H1 (cell line): Measurements from ENCODE around the gene LRRC15. TPM values are rescaled to one million over a fixed set of nuclear protein-coding genes. Genes with fewer than 3 reads are reported as not detected.

Source experiments
- CTCF ChIA-PET: fragments of 300-600 bp; sonication (Branson Sonifier 250); formaldehyde crosslinking; loops from one replicate; lab custom pipeline; 2021; ENCODE audit not compliant: partially characterized antibody; lab: Charles Lee
- POLR2A ChIA-PET: fragments of 300-600 bp; sonication (Branson Sonifier 250); formaldehyde crosslinking; loops from one replicate; lab custom pipeline; 2021; ENCODE audit warnings: inconsistent platforms; ENCODE audit not compliant: partially characterized antibody; lab: Charles Lee
- DNase-seq, 2 experiments: peaks; one replicate each; pipeline versions ENCODE4 v3.0.0 to v3.0.0-alpha.2; 2010 to 2022; ENCODE audit warnings: low spot score in 2 of 2, low read depth in 1 of 2, mixed read lengths in 1 of 2
- FAIRE-seq: peaks from 2 replicates; lab custom pipeline; 2011; peaks lifted over from hg19 to GRCh38; lab: Jason Lieb, UNC
- H2AFZ ChIP-seq: 2 replicates; pipeline ENCODE4 v1.8.1; 2012; ENCODE audit warnings: low read length, inconsistent platforms
- H2AK5ac ChIP-seq: 2 replicates; pipeline ENCODE4 v1.6.1; 2013; ENCODE audit warnings: low read depth, low read length
- H2BK120ac ChIP-seq: replicated peaks from 2 replicates; pipeline ENCODE3; 2013; ENCODE audit warnings: low read depth, low read length, inconsistent platforms
- H2BK12ac ChIP-seq: 2 replicates; pipeline ENCODE4 v1.6.1; 2013; ENCODE audit warnings: low read depth, low read length
- H2BK15ac ChIP-seq: 2 replicates; pipeline ENCODE4 v1.6.1; 2013; ENCODE audit warnings: low read length
- H2BK20ac ChIP-seq: 2 replicates; pipeline ENCODE4 v1.6.1; 2013; ENCODE audit warnings: low read length
- H2BK5ac ChIP-seq: 2 replicates; pipeline ENCODE4 v1.6.1; 2013; ENCODE audit warnings: low read depth, low read length
- H3K14ac ChIP-seq: 2 replicates; pipeline ENCODE4 v1.6.1; 2013; ENCODE audit warnings: inconsistent platforms; ENCODE audit not compliant: insufficient read length
- H3K18ac ChIP-seq: 2 replicates; pipeline ENCODE4 v1.6.1; 2013; ENCODE audit warnings: low read length; ENCODE audit errors: extremely low read depth
- H3K23ac ChIP-seq: 2 replicates; pipeline ENCODE4 v1.6.1; 2013; ENCODE audit warnings: inconsistent platforms; ENCODE audit not compliant: insufficient read length
- H3K23me2 ChIP-seq: 2 replicates; pipeline ENCODE4 v1.6.1; 2013; ENCODE audit warnings: low read depth, low read length
- H3K27ac ChIP-seq: 2 replicates; pipeline ENCODE4 v1.6.1; 2011; ENCODE audit warnings: low read depth, low read length, inconsistent platforms
- H3K27me3 ChIP-seq, 4 experiments: replicated peaks in 1 of 4; 1 replicate in 1 of 4; 2 replicates in 3 of 4; pipeline versions ENCODE4 v1.6.1 to v1.8.1; 2011 to 2013; ENCODE audit warnings: low read length in 3 of 4, mild to moderate bottlenecking in 3 of 4, inconsistent platforms in 2 of 4, mixed read lengths in 2 of 4, moderate library complexity in 1 of 4; ENCODE audit not compliant: control insufficient read depth in 3 of 4, insufficient read depth in 3 of 4; ENCODE audit errors: extremely low read depth in 1 of 4
- H3K36me3 ChIP-seq, 4 experiments: 2 replicates each; pipeline versions ENCODE4 v1.6.1 to v1.8.1; 2011 to 2013; ENCODE audit warnings: mild to moderate bottlenecking in 4 of 4, low read length in 3 of 4, moderate library complexity in 2 of 4, control low read depth in 1 of 4, inconsistent platforms in 1 of 4; ENCODE audit not compliant: insufficient read depth in 4 of 4, control insufficient read depth in 2 of 4
- H3K4ac ChIP-seq: replicated peaks from 2 replicates; pipeline ENCODE3; 2013; ENCODE audit warnings: low read length, low read depth, mixed read lengths, inconsistent platforms; ENCODE audit not compliant: insufficient read length
- H3K4me1 ChIP-seq, 4 experiments: replicated peaks in 1 of 4; 1 replicate in 1 of 4; 2 replicates in 3 of 4; pipeline versions ENCODE4 v1.6.1 to v1.8.1; 2011 to 2013; ENCODE audit warnings: low read length in 3 of 4, inconsistent platforms in 2 of 4, mixed read lengths in 1 of 4; ENCODE audit not compliant: insufficient read depth in 4 of 4, control insufficient read depth in 3 of 4
- H3K4me2 ChIP-seq, 2 experiments: 2 replicates each; pipeline versions ENCODE4 v1.6.1 to v1.8.1; 2011 to 2013; ENCODE audit warnings: low read depth in 2 of 2, low read length in 2 of 2, control low read depth in 1 of 2, inconsistent platforms in 1 of 2, mild to moderate bottlenecking in 1 of 2; ENCODE audit not compliant: insufficient read depth in 1 of 2
- H3K4me3 ChIP-seq, 4 experiments: fragments of 200-600, 300-600 bp in 1 of 4; sonication (generic), shearing (Covaris generic), sonication (Bioruptor Twin) in 1 of 4; 2 replicates each; pipeline versions ENCODE4 v1.5.1 to v1.8.1; 2011 to 2016; ENCODE audit warnings: low read length in 4 of 4, low read depth in 3 of 4, control low read depth in 2 of 4, inconsistent platforms in 2 of 4, mild to moderate bottlenecking in 2 of 4, mixed read lengths in 1 of 4, moderate library complexity in 1 of 4; ENCODE audit not compliant: insufficient read depth in 2 of 4; ENCODE audit errors: extremely low read depth in 1 of 4
- H3K56ac ChIP-seq: replicated peaks from 2 replicates; pipeline ENCODE3; 2013; ENCODE audit warnings: low read depth, mild to moderate bottlenecking, mixed read lengths, low read length, inconsistent platforms; ENCODE audit not compliant: insufficient read length
- H3K79me1 ChIP-seq: 2 replicates; pipeline ENCODE4 v1.6.1; 2013; ENCODE audit warnings: low read depth, low read length, control low read depth
- H3K79me2 ChIP-seq, 2 experiments: 2 replicates each; pipeline versions ENCODE4 v1.6.1 to v1.8.1; 2012 to 2013; ENCODE audit warnings: low read length in 2 of 2, mild to moderate bottlenecking in 2 of 2, inconsistent platforms in 1 of 2; ENCODE audit not compliant: insufficient read depth in 2 of 2, control insufficient read depth in 1 of 2
- H3K9ac ChIP-seq, 4 experiments: replicated peaks in 1 of 4; 1 replicate in 1 of 4; 2 replicates in 3 of 4; pipeline versions ENCODE4 v1.6.1 to v1.8.1; 2011 to 2013; ENCODE audit warnings: low read depth in 3 of 4, low read length in 3 of 4, control low read depth in 2 of 4, mild to moderate bottlenecking in 2 of 4, moderate library complexity in 2 of 4, inconsistent platforms in 1 of 4; ENCODE audit errors: extremely low read depth in 1 of 4
- H3K9me3 ChIP-seq, 2 experiments: 2 replicates each; pipeline versions ENCODE4 v1.6.1 to v1.8.1; 2012 to 2013; ENCODE audit warnings: mild to moderate bottlenecking in 2 of 2, moderate library complexity in 2 of 2, control low read depth in 1 of 2, inconsistent platforms in 1 of 2, low read depth in 1 of 2, low read length in 1 of 2, mixed read lengths in 1 of 2; ENCODE audit not compliant: insufficient read depth in 2 of 2
- H4K20me1 ChIP-seq, 2 experiments: replicated peaks in 1 of 2; 2 replicates each; pipeline versions ENCODE3 to v1.8.1; 2011 to 2013; ENCODE audit warnings: inconsistent platforms in 2 of 2, low read length in 2 of 2, mild to moderate bottlenecking in 1 of 2; ENCODE audit not compliant: insufficient read depth in 2 of 2, control insufficient read depth in 1 of 2
- H4K5ac ChIP-seq: 2 replicates; pipeline ENCODE4 v1.6.1; 2013; ENCODE audit warnings: low read length, low read depth, mixed read lengths, inconsistent platforms; ENCODE audit not compliant: insufficient read length
- H4K8ac ChIP-seq: 2 replicates; pipeline ENCODE4 v1.8.0; 2013; ENCODE audit warnings: mild to moderate bottlenecking, moderate library complexity, low read length, inconsistent platforms; ENCODE audit not compliant: insufficient read depth; ENCODE audit errors: extremely low read depth
- H4K91ac ChIP-seq: replicated peaks from 2 replicates; pipeline ENCODE3; 2013; ENCODE audit warnings: low read length, mixed read lengths, inconsistent platforms; ENCODE audit not compliant: insufficient read length
- BACH1 ChIP-seq: IDR thresholded peaks from 2 replicates; pipeline ENCODE4 v1.6.1; 2012; ENCODE audit warnings: low read length, improper control_type of control experiment
- BCL11A ChIP-seq, 2 experiments: IDR thresholded peaks; one replicate each; pipeline ENCODE4 v1.6.1; 2011; ENCODE audit warnings: low read depth in 2 of 2, low read length in 2 of 2, mild to moderate bottlenecking in 2 of 2
- BRCA1 ChIP-seq: IDR thresholded peaks from 2 replicates; pipeline ENCODE4 v1.6.1; 2012; ENCODE audit warnings: low read depth, low read length, improper control_type of control experiment
- E2F6 ChIP-seq: IDR thresholded peaks from 2 replicates; pipeline ENCODE4 v1.6.1; 2012; ENCODE audit warnings: inconsistent platforms
- RAD21 ChIP-seq, 2 experiments: IDR thresholded peaks in 1 of 2; conservative IDR thresholded peaks in 1 of 2; 2 replicates each; pipeline ENCODE4 v1.6.1; 2011; ENCODE audit warnings: low read depth in 2 of 2, low read length in 2 of 2, improper control_type of control experiment in 1 of 2, inconsistent platforms in 1 of 2, mild to moderate bottlenecking in 1 of 2, moderate library complexity in 1 of 2
- RNF2 ChIP-seq: fragments of 200-900, 300-1000 bp; sonication (generic); IDR thresholded peaks from 2 replicates; pipeline ENCODE4 v1.7.1; 2016; ENCODE audit warnings: borderline replicate concordance, low read depth, mild to moderate bottlenecking, antibody characterized with exemption, low read length; ENCODE audit not compliant: poor library complexity, severe bottlenecking; ENCODE audit errors: missing control alignments
- SAP30 ChIP-seq: fragments of 300-600 bp; sonication (generic); IDR thresholded peaks from 2 replicates; pipeline ENCODE4 v1.7.1; 2012; ENCODE audit warnings: low read length, moderate library complexity, mild to moderate bottlenecking, inconsistent platforms; ENCODE audit not compliant: insufficient read depth, insufficient replicate concordance
- SP1 ChIP-seq: IDR thresholded peaks from 2 replicates; pipeline ENCODE4 v1.6.1; 2011; ENCODE audit warnings: low read depth, low read length
- SP4 ChIP-seq: IDR thresholded peaks from 2 replicates; pipeline ENCODE4 v1.6.1; 2012; ENCODE audit warnings: low read length, inconsistent platforms
- TAF7 ChIP-seq: optimal IDR thresholded peaks from 2 replicates; pipeline ENCODE3; 2011; ENCODE audit warnings: low read depth, mild to moderate bottlenecking, inconsistent platforms, low read length, moderate library complexity, borderline replicate concordance
- WGBS, 2 experiments: shearing (Covaris generic) in 1 of 2; methylation state at CpG; one replicate each; pipeline versions ENCODE4 v1.1.6 to v1.1.7; 2013 to 2015; ENCODE audit warnings: low lambda C conversion rate in 2 of 2, mixed read lengths in 2 of 2, inconsistent platforms in 1 of 2, low coverage in 1 of 2, missing lambda C conversion rate in 1 of 2; ENCODE audit not compliant: insufficient replicate concordance in 2 of 2, insufficient coverage in 1 of 2, insufficient read length in 1 of 2; ENCODE audit errors: extremely low coverage in 1 of 2, missing lambda C conversion rate in 1 of 2; 5-methylcytosine and 5-hydroxymethylcytosine counted together
- polyA plus RNA-seq, 7 experiments: library from polyadenylated mRNA; depleted of rRNA in 3 of 7; stranded (reverse) in 5 of 7; unstranded in 2 of 7; fragments of >200 nt in 5 of 7; fragments of 200-250 nt in 2 of 7; gene quantifications; 1 replicate in 5 of 7; 2 replicates in 1 of 7; 4 replicates in 1 of 7; pipeline versions ENCODE4 v1.2.1 to v1.2.3, GENCODE V29; 2011 to 2013; ENCODE audit warnings: missing spikeins in 2 of 7, mixed read lengths in 2 of 7
- total RNA-seq: library from RNA; stranded (reverse); fragmentation: NEBNext Ultra II Directional; extraction: Animal tissue kit (Norgen Biotek cat#: 25700); gene quantifications from 2 replicates; pipeline ENCODE4 v1.2.1, GENCODE V29; 2021
- TF ChIP-seq, protein P1 (sequence below): IDR thresholded peaks from 2 replicates; pipeline ENCODE4 v1.6.1; 2011; ENCODE audit warnings: low read length, improper control_type of control experiment

Gene LRRC15
- total and polyA plus RNA-seq, 2 of the 8 experiments (the other 6 are each of a cell fraction or from before 2014, with no cell fraction given): 0.15 to 0.37 TPM

- Histone ChIP-seq H3K18ac (no peak overlapping the region), H3K9ac (no peak overlapping the region), H3K4me2 (no peak overlapping the region), H4K5ac (no peak overlapping the region), H3K9me3 (peaks cover 0 to 4% of the 10 kb centered on the region in 2 experiments; a peak in 1 of 4 replicates), H3K56ac (no peak overlapping the region), H3K27ac (no peak overlapping the region), H3K27me3 (peaks cover 0 to 2% (median 0%) of the 10 kb centered on the region in 4 experiments; a peak in 1 of 7 replicates), H3K36me3 (no peaks in the 10 kb centered on the region), H3K4ac (no peak overlapping the region), H2AFZ (no peak overlapping the region), H3K23me2 (no peaks in the 10 kb centered on the region), H2BK20ac (no peak overlapping the region), H2BK15ac (no peak overlapping the region), H3K4me1 (peaks cover 0 to under 1% (median under 1%) of the 10 kb centered on the region in 4 experiments; a peak in 2 of 7 replicates), H3K4me3 (no peak overlapping the region), H4K20me1 (no peaks in the 10 kb centered on the region), H3K14ac (no peak overlapping the region), H3K23ac (no peak overlapping the region), H2BK120ac (no peak overlapping the region), H4K8ac (no peak overlapping the region), H3K79me2 (no peaks in the 10 kb centered on the region), H2AK5ac (no peak overlapping the region), H4K91ac (no peak overlapping the region), H2BK5ac (no peak overlapping the region), H2BK12ac (no peak overlapping the region), H3K79me1 (no peaks in the 10 kb centered on the region)
- FAIRE-seq (no peak), DNase-seq (peak in 1 of 2 experiments; percentile 22)
- ChIA-PET POLR2A (interaction anchor here (0.5 kb wide), 1 partner anchor 110 kb away, joined by 4 read pairs; no protein-coding TSS in a partner anchor), CTCF (interaction anchor here (0.9 to 4.5 kb wide), 7 partner anchors 8 to 44 kb away, joined by 3 to 21 read pairs (median 4); no protein-coding TSS in a partner anchor)
- TF ChIP-seq RNF2: no peak
- TF ChIP-seq BCL11A (IDR thresholded peaks at IDR 0.05; ENCODE audit: low read depth in 2 of 2, low read length in 2 of 2): no peak
- TF ChIP-seq BACH1: no peak
- no peak for TF ChIP-seq SAP30
- no peak for TF ChIP-seq TAF7
- TF ChIP-seq BRCA1: no peak
- TF ChIP-seq, protein P1, sequence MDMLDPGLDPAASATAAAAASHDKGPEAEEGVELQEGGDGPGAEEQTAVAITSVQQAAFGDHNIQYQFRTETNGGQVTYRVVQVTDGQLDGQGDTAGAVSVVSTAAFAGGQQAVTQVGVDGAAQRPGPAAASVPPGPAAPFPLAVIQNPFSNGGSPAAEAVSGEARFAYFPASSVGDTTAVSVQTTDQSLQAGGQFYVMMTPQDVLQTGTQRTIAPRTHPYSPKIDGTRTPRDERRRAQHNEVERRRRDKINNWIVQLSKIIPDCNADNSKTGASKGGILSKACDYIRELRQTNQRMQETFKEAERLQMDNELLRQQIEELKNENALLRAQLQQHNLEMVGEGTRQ: no peak
- no peak for TF ChIP-seq E2F6
- no peak for TF ChIP-seq SP4
- TF ChIP-seq SP1: no peak
- no peak for TF ChIP-seq RAD21 (IDR thresholded peaks at IDR 0.05 in 1 of 2, conservative IDR thresholded peaks at IDR 0.05 in 1 of 2; ENCODE audit: low read depth in 2 of 2, low read length in 2 of 2)
- 85% methylated on average over 8 of the region's 8 CpGs; no CpG with 5 or more reads in 1 of the 2 experiments for WGBS, 2 experiments
Measured at GRCh38 chr3:194387926-194388418, 18.4 kb upstream of the LRRC15 start.
